GM12878 (cell line): ENCODE results near the gene ACTA2. TPM values are rescaled to one million over a fixed set of nuclear protein-coding genes. Genes with fewer than 3 reads are reported as not detected.
A peak's percentile ranks its signal among the peaks of the same experiment; 100 is the strongest.

Experiments used
- ATAC-seq: fragments of 200-7000 bp; cut with Tn5 transposase; 3 replicates; pipeline ENCODE4 v1.9.1; 2020; ENCODE audit warnings: mild to moderate bottlenecking, moderate library complexity
- BruUV-seq: library from RNA; stranded (reverse); fragments of 400-500 nt; replicated peaks from 2 replicates; lab custom pipeline; 2021; lab: Mats Ljungman, UMichigan
- CTCF ChIA-PET: fragments of 300-600 bp; sonication (Branson Sonifier 250); formaldehyde crosslinking; extraction: SDS; loops from one replicate; lab custom pipeline; 2021; ENCODE audit warnings: inconsistent platforms; lab: Yijun Ruan, JAX
- POLR2A ChIA-PET: fragments of 350-600 bp; formaldehyde crosslinking; extraction: SDS; loops from one replicate; lab custom pipeline; 2021; ENCODE audit warnings: inconsistent platforms; lab: Charles Lee
- RAD21 ChIA-PET: fragments of 300-600 bp; sonication (Branson Sonifier 250); formaldehyde crosslinking; loops from one replicate; lab custom pipeline; 2023; ENCODE audit warnings: antibody characterized with exemption; ENCODE audit not compliant: unreplicated experiment; lab: Charles Lee
- SMC1A ChIA-PET: fragments of 300-600 bp; sonication (Branson Sonifier 250); formaldehyde crosslinking; loops from one replicate; lab custom pipeline; 2023; ENCODE audit not compliant: unreplicated experiment, uncharacterized antibody; lab: Charles Lee
- DNase-seq: peaks from one replicate; pipeline ENCODE4 v3.0.0-alpha.2; 2011; ENCODE audit warnings: low read depth, low spot score
- FAIRE-seq: peaks from 3 replicates; lab custom pipeline; 2011; peaks lifted over from hg19 to GRCh38; lab: Jason Lieb, UNC
- H2AFZ ChIP-seq: 2 replicates; pipeline ENCODE4 v1.6.0; 2011; ENCODE audit warnings: low read depth, low read length, control low read depth; ENCODE audit not compliant: control insufficient read depth
- H3K27ac ChIP-seq: 2 replicates; pipeline ENCODE4 v1.5.1; 2011; ENCODE audit warnings: control low read depth; ENCODE audit not compliant: control insufficient read depth, insufficient read depth
- H3K27me3 ChIP-seq, 2 experiments: replicated peaks in 1 of 2; 2 replicates each; pipeline versions ENCODE4 v1.6.0 to v1.6.1; 2011; ENCODE audit warnings: low read length in 1 of 2; ENCODE audit not compliant: control insufficient read depth in 2 of 2, insufficient read depth in 2 of 2
- H3K36me3 ChIP-seq, 2 experiments: 2 replicates each; pipeline ENCODE4 v1.5.1; 2011; ENCODE audit warnings: low read length in 1 of 2; ENCODE audit not compliant: control insufficient read depth in 2 of 2, insufficient read depth in 2 of 2
- H3K4me1 ChIP-seq: 2 replicates; pipeline ENCODE4 v1.6.1; 2011; ENCODE audit warnings: mild to moderate bottlenecking, low read length, moderate library complexity, mixed read lengths; ENCODE audit not compliant: control insufficient read depth, insufficient read depth
- H3K4me2 ChIP-seq: 2 replicates; pipeline ENCODE4 v1.6.0; 2011; ENCODE audit warnings: control low read depth; ENCODE audit not compliant: control insufficient read depth, insufficient read depth
- H3K4me3 ChIP-seq: fragments of 200-600 bp; sonication (generic); 2 replicates; pipeline ENCODE4 v1.5.1; 2016
- H3K79me2 ChIP-seq: 2 replicates; pipeline ENCODE4 v1.6.0; 2011; ENCODE audit warnings: low read length; ENCODE audit not compliant: control insufficient read depth, insufficient read depth
- H3K9ac ChIP-seq: 2 replicates; pipeline ENCODE4 v1.8.0; 2011; ENCODE audit warnings: low read length, control low read depth, mixed read lengths; ENCODE audit not compliant: control insufficient read depth, insufficient read depth
- H3K9me3 ChIP-seq: replicated peaks from 3 replicates; pipeline ENCODE4 v1.5.1; 2011; ENCODE audit warnings: mild to moderate bottlenecking, low read length; ENCODE audit not compliant: control insufficient read depth, insufficient read depth
- H4K20me1 ChIP-seq: 2 replicates; pipeline ENCODE4 v1.6.0; 2011; ENCODE audit not compliant: control insufficient read depth, insufficient read depth
- BRCA1 ChIP-seq: IDR thresholded peaks from 2 replicates; pipeline ENCODE4 v1.6.1; 2011; ENCODE audit warnings: low read depth, low read length, improper control_type of control experiment
- CBX5 ChIP-seq: sonication (generic); IDR thresholded peaks from 2 replicates; pipeline ENCODE4 v1.6.1; 2016; ENCODE audit warnings: low read depth, moderate library complexity, mild to moderate bottlenecking, inconsistent platforms
- CHD4 ChIP-seq: fragments of 200-600 bp; sonication (generic); IDR thresholded peaks from 2 replicates; pipeline ENCODE4 v1.6.1; 2016; ENCODE audit warnings: mild to moderate bottlenecking
- E2F8 ChIP-seq: fragments of 450-650 bp; IDR thresholded peaks from 2 replicates; pipeline ENCODE4 v1.6.1; 2018; ENCODE audit warnings: mild to moderate bottlenecking, low read depth, moderate library complexity; ENCODE audit not compliant: partially characterized antibody
- EZH2 ChIP-seq: IDR thresholded peaks from 2 replicates; pipeline ENCODE4 v1.6.1; 2012; ENCODE audit warnings: low read depth, mild to moderate bottlenecking, control low read depth, inconsistent platforms, low read length, borderline replicate concordance; ENCODE audit not compliant: control insufficient read depth
- GABPA ChIP-seq: IDR thresholded peaks from 2 replicates; pipeline ENCODE4 v1.6.1; 2014; ENCODE audit warnings: antibody characterized with exemption, low read depth, mild to moderate bottlenecking, inconsistent platforms
- HDAC2 ChIP-seq: fragments of 200-600 bp; sonication (generic); IDR thresholded peaks from 2 replicates; pipeline ENCODE4 v1.6.1; 2017
- KAT2A ChIP-seq: conservative IDR thresholded peaks from 2 replicates; pipeline ENCODE4 v1.6.1; 2011; ENCODE audit warnings: low read depth, low read length; ENCODE audit not compliant: control insufficient read depth
- MEF2B ChIP-seq: fragments of 450-650 bp; IDR thresholded peaks from 2 replicates; pipeline ENCODE4 v1.6.1; 2018; ENCODE audit warnings: mild to moderate bottlenecking, moderate library complexity; ENCODE audit not compliant: partially characterized antibody, poor library complexity, severe bottlenecking
- NFYB ChIP-seq: IDR thresholded peaks from 2 replicates; pipeline ENCODE4 v1.6.1; 2011; ENCODE audit warnings: low read depth, mild to moderate bottlenecking, low read length, improper control_type of control experiment, moderate library complexity; ENCODE audit not compliant: insufficient read depth
- PKNOX1 ChIP-seq: fragments of 450-650 bp; IDR thresholded peaks from 2 replicates; pipeline ENCODE4 v1.6.1; 2016; ENCODE audit warnings: mild to moderate bottlenecking
- TARDBP ChIP-seq: IDR thresholded peaks from 2 replicates; pipeline ENCODE4 v1.6.1; 2016; ENCODE audit warnings: borderline replicate concordance
- TCF12 ChIP-seq: IDR thresholded peaks from 2 replicates; pipeline ENCODE4 v1.6.1; 2011; ENCODE audit warnings: low read depth, mild to moderate bottlenecking, low read length
- WGBS: methylation state at CpG from one replicate; pipeline ENCODE4 v1.1.6; 2016; ENCODE audit warnings: low lambda C conversion rate; ENCODE audit not compliant: insufficient replicate concordance, insufficient coverage; ENCODE audit errors: missing lambda C conversion rate; 5-methylcytosine and 5-hydroxymethylcytosine counted together
- in situ Hi-C: fragments of 300-500 bp; cut with MboI; formaldehyde crosslinking; loops from 9 replicates; pipeline ENCODE4 v1.14.3; 2018; ENCODE audit warnings: mixed read lengths
- intact Hi-C: fragments of 100-400 bp; cut with micrococcal nuclease; formaldehyde crosslinking; loops from one replicate; pipeline ENCODE4 v1.14.2; 2022; ENCODE audit not compliant: unreplicated experiment
- polyA plus RNA-seq, 11 experiments: library from polyadenylated mRNA; depleted of rRNA in 4 of 11; unstranded in 6 of 11; stranded (reverse) in 5 of 11; fragments of >200 nt; fragmentation: Nextera tagmentation in 4 of 11; fragmentation: Illumina TruSeq in 1 of 11; extraction: Ambion mirVana in 4 of 11; extraction: Trizol in 1 of 11; gene quantifications; 1 replicate in 1 of 11; 2 replicates in 10 of 11; pipeline versions ENCODE4 v1.2.1 to v1.2.3, GENCODE V29; 2011 to 2016; ENCODE audit warnings: inconsistent platforms in 2 of 11, missing spikeins in 2 of 11, low read depth in 1 of 11
- total RNA-seq, 4 experiments: library from RNA; depleted of rRNA in 3 of 4; stranded (reverse); fragments of >200 nt in 3 of 4; fragmentation: Illumina TruSeq in 1 of 4; extraction: Trizol in 1 of 4; gene quantifications; 2 replicates each; pipeline versions ENCODE4 v1.2.1 to v1.2.3, GENCODE V29; 2013 to 2021

ACTA2 gene
- total and polyA plus RNA-seq, 10 of the 15 experiments (the other 5 are each of a cell fraction or from before 2014, with no cell fraction given): 7.4 to 78.2 (median 32.4) TPM

GRCh38 chr10:88961266-88961665 is 8.7 kb upstream of the ACTA2 start:
- H3K9ac ChIP-seq: no peak overlapping the region
- no peak overlapping the region for H3K4me3 ChIP-seq

GRCh38 chr10:88960802-88961201 is 8.2 kb upstream of the ACTA2 start:
- FAIRE-seq (no peak), ATAC-seq (peak; percentile 78), DNase-seq (no peak)
- Histone ChIP-seq H3K4me3 (no peak overlapping the region), H3K27ac (no peak overlapping the region), H3K27me3 (no peaks in the 10 kb centered on the region), H4K20me1 (no peaks in the 10 kb centered on the region), H3K9me3 (no peaks in the 10 kb centered on the region), H3K4me2 (no peak overlapping the region), H2AFZ (no peak overlapping the region), H3K79me2 (no peaks in the 10 kb centered on the region), H3K4me1 (no peaks in the 10 kb centered on the region), H3K36me3 (no peaks in the 10 kb centered on the region), H3K9ac (no peak overlapping the region)
- ChIA-PET SMC1A (interaction anchor here (0.8 to 1.4 kb wide), 3 partner anchors 15 to 253 kb away, joined by 3 to 4 read pairs (median 3); no protein-coding TSS in a partner anchor), CTCF (interaction anchor here (1.2 to 2.5 kb wide), 2 partner anchors 26 to 27 kb away, joined by 4 to 9 read pairs; no protein-coding TSS in a partner anchor), RAD21 (no interaction called here), POLR2A (no interaction called here)
- in situ Hi-C loops (no loop called here), intact Hi-C loops (no loop called here)
- WGBS: 50% methylated on average over 1 of the region's 1 CpG
- BruUV-seq: no TSS peak
- no peak for TF ChIP-seq TCF12
- TF ChIP-seq GABPA: no peak
- TF ChIP-seq E2F8: no peak
- TF ChIP-seq TARDBP: no peak
- no peak for TF ChIP-seq CHD4
- no peak for TF ChIP-seq MEF2B
- no peak for TF ChIP-seq HDAC2
- no peak for TF ChIP-seq EZH2
- no peak for TF ChIP-seq CBX5
- TF ChIP-seq NFYB: no peak
- TF ChIP-seq KAT2A: no peak

More at GRCh38 chr10:88961266-88961665, 8.7 kb upstream of the ACTA2 start:
- in situ Hi-C loops (no loop called here), intact Hi-C loops (no loop called here)
- Histone ChIP-seq H3K4me2 (no peak overlapping the region), H3K9me3 (no peaks in the 10 kb centered on the region), H4K20me1 (no peaks in the 10 kb centered on the region), H3K79me2 (no peaks in the 10 kb centered on the region), H3K4me1 (no peaks in the 10 kb centered on the region), H3K27ac (no peak overlapping the region), H2AFZ (no peak overlapping the region), H3K27me3 (no peaks in the 10 kb centered on the region), H3K36me3 (no peaks in the 10 kb centered on the region)
- ChIA-PET CTCF (interaction anchor here (2.5 kb wide), 1 partner anchor 26 kb away, joined by 9 read pairs; no protein-coding TSS in a partner anchor), SMC1A (interaction anchor here (1.2 kb wide), 1 partner anchor 27 kb away, joined by 3 read pairs; no protein-coding TSS in a partner anchor), POLR2A (interaction anchor here (1.2 kb wide), 1 partner anchor 29 kb away, joined by 4 read pairs; the partner anchor contains the start of gene FAS), RAD21 (no interaction called here)
- DNase-seq (no peak), ATAC-seq (peak; percentile 35), FAIRE-seq (no peak)
- TF ChIP-seq BRCA1 (no peak), PKNOX1 (peak; percentile 72)
- no TSS peak for BruUV-seq
